ENCODE data around the gene MAML3. TPM values are rescaled to one million over a fixed set of nuclear protein-coding genes. Genes with fewer than 3 reads are reported as not detected.

The MAML3 gene
- total and polyA plus RNA-seq, 8 donors: 5.8 to 18.7 (median 16.7) TPM

GRCh38 chr4:140111256-140111655 lies 42.7 kb downstream of the MAML3 start:
- intact Hi-C loops (cut with DNase I): no loop called here
- Histone ChIP-seq H3K9me3 (no peaks in the 10 kb centered on the region), H3K4me3 (no peak overlapping the region), H3K27me3 (no peaks in the 10 kb centered on the region), H3K36me3 (no peaks in the 10 kb centered on the region), H3K4me1 (no peaks in the 10 kb centered on the region), H3K27ac (no peak overlapping the region)
- no peak for TF ChIP-seq CTCF (IDR thresholded peaks at IDR 0.05)
- ATAC-seq (no peak), DNase-seq (no peak)

DNA sequence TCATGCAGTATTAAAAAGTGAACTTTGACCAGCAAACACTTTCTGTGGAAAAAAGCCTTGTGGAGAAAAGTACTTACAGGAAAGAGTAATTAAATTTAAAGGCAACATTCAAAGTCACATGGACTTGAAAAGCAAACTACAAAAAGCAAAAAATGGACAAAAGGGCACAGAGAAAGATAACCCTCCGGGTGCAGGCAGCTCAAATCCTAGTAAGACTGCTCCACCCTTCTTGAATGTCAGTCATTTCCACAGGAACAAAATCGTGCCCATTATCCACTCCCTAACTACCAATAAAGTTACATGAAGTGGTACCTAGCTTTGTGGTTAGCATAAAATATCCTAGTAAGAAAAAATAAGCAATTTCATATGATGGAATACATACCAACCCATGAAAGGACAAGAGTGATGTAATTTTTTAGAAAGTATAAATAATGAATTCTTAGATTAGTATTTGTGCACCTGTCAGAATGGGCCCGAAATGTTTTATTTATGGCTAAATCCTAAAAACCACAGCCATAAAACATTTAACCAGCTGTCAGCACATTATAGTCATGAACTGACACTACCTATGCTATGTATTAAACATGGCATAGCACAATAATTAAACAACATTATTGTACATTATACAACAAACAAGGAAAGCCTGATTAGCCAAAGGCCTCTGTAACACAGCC lies 43.3 kb downstream of the MAML3 start:
- H3K9me3 ChIP-seq: no peaks in the 10 kb centered on the region
- intact Hi-C loops (cut with DNase I): no loop called here
- H3K27me3 ChIP-seq: no peaks in the 10 kb centered on the region
- no peaks in the 10 kb centered on the region for H3K36me3 ChIP-seq
- DNase-seq: no peak
- no peak overlapping the region for H3K27ac ChIP-seq
- no peaks in the 10 kb centered on the region for H3K4me1 ChIP-seq
- H3K4me3 ChIP-seq: no peak overlapping the region
- ATAC-seq: no peak
- no peak for TF ChIP-seq CTCF (IDR thresholded peaks at IDR 0.05)

GRCh38 chr4:140109737-140110136 lies 44.2 kb downstream of the MAML3 start:
- Histone ChIP-seq H3K4me3 (no peak overlapping the region), H3K27ac (no peak overlapping the region), H3K27me3 (no peaks in the 10 kb centered on the region), H3K36me3 (no peaks in the 10 kb centered on the region), H3K4me1 (no peaks in the 10 kb centered on the region), H3K9me3 (no peaks in the 10 kb centered on the region)
- intact Hi-C loops (cut with DNase I): no loop called here
- ATAC-seq: no peak
- TF ChIP-seq CTCF (IDR thresholded peaks at IDR 0.05): no peak
- DNase-seq: no peak

DNA sequence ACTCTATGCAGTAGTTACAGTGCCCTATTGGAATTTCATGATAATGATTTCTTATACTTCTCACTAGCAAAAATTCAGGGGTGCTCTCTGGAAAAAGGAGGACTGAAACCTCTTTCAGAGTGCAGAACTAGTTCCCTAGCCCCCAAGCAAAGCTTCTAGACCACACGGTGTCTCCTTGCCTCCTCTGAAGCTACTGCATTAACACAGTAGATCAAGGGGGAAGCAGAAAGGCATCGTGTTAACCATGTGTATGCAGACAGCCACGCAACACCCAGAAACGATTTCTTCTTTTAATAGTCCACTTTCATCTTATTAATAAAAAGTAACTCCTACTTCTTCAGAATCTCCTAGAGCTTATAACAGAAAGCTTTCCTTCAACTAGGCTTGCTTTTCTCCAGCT lies 44.7 kb downstream of the MAML3 start:
- DNase-seq: no peak
- Histone ChIP-seq H3K36me3 (no peaks in the 10 kb centered on the region), H3K27me3 (no peaks in the 10 kb centered on the region), H3K9me3 (no peaks in the 10 kb centered on the region), H3K4me3 (no peak overlapping the region), H3K27ac (no peak overlapping the region), H3K4me1 (no peaks in the 10 kb centered on the region)
- intact Hi-C loops (cut with DNase I): no loop called here
- ATAC-seq: no peak
- no peak for TF ChIP-seq CTCF (IDR thresholded peaks at IDR 0.05)

- Histone ChIP-seq H3K36me3 (no peaks in the 10 kb centered on the region), H3K4me3 (no peak overlapping the region), H3K4me1 (peaks cover 0 to 3% of the 10 kb centered on the region in 2 donors), H3K9me3 (no peaks in the 10 kb centered on the region), H3K27ac (no peak overlapping the region), H3K27me3 (no peaks in the 10 kb centered on the region)
- no peak for TF ChIP-seq CTCF (IDR thresholded peaks at IDR 0.05)
- no peak for ATAC-seq
- no peak for DNase-seq
- intact Hi-C loops (cut with DNase I): no loop called here
Observed at GRCh38 chr4:140108713-140109230, 45.2 kb downstream of the MAML3 start.
